Measurements from ENCODE around the gene NFATC4.
"Not testable (repeated sequence)": the region's sequence is repeated elsewhere in the genome, so short reads cannot be mapped to it uniquely, and the experiment has no call there.

NFATC4 gene

GRCh38 chr14:24367514-24368211 is at the start of gene NFATC4:
Gene NFATC4 (plus strand): TSS chr14:24368184. CDS start chr14:24368341, 157 bp downstream.
- peak; percentile 96 for DNase-seq

GRCh38 chr14:24321212-24321975 is 46.6 kb upstream of the NFATC4 start:
- no peak for DNase-seq

GRCh38 chr14:24322672-24323071 is 45.3 kb upstream of the NFATC4 start:
- no peak for DNase-seq

GRCh38 chr14:24323341-24323740 is 44.6 kb upstream of the NFATC4 start:
- no peak for DNase-seq

GRCh38 chr14:24324024-24324423 is 44.0 kb upstream of the NFATC4 start:
- no peak for DNase-seq

- DNase-seq: no peak
Observed at GRCh38 chr14:24325041-24325530, 42.9 kb upstream of the NFATC4 start.

- DNase-seq: no peak
Observed at GRCh38 chr14:24325963-24326362, 42.0 kb upstream of the NFATC4 start.

- DNase-seq: no peak
Observed at GRCh38 chr14:24327303-24327702, 40.7 kb upstream of the NFATC4 start.

GRCh38 chr14:24327914-24328313 is 40.1 kb upstream of the NFATC4 start:
- DNase-seq: not testable (repeated sequence)

- DNase-seq: no peak
Observed at GRCh38 chr14:24329073-24329663, 38.8 kb upstream of the NFATC4 start.

GRCh38 chr14:24329736-24330135 is 38.2 kb upstream of the NFATC4 start:
- DNase-seq: no peak

GRCh38 chr14:24330973-24331674 is 36.9 kb upstream of the NFATC4 start:
- DNase-seq: no peak

GRCh38 chr14:24331731-24332267 is 36.2 kb upstream of the NFATC4 start:
- no peak for DNase-seq

- DNase-seq: peak; percentile 57
Observed at GRCh38 chr14:24332268-24332993, 35.6 kb upstream of the NFATC4 start.

- no peak for DNase-seq
Observed at GRCh38 chr14:24334431-24335291, 33.3 kb upstream of the NFATC4 start, which contains the start of gene ADCY4. Gene ADCY4 (minus strand): TSS chr14:24335071. CDS start chr14:24334652, 419 bp downstream.

- DNase-seq: no peak
Observed at GRCh38 chr14:24335461-24336171, 32.4 kb upstream of the NFATC4 start.

GRCh38 chr14:24337144-24337823 is 30.7 kb upstream of the NFATC4 start:
- no peak for DNase-seq

GRCh38 chr14:24337824-24338175 is 30.2 kb upstream of the NFATC4 start:
- no peak for DNase-seq

GRCh38 chr14:24338843-24339242 is 29.1 kb upstream of the NFATC4 start:
- DNase-seq: no peak

Measured in NCI-H1105 (cell line).